Central memory CD8-positive, alpha-beta T cell (primary cell): ENCODE results near the gene POU2F3.
A peak's percentile ranks its signal among the peaks of the same experiment; 100 is the strongest.

ENCODE experiments used
- ATAC-seq: fragments of 150-1000 bp; cut with Tn5 transposase; replicated peaks from 2 replicates; pipeline ENCODE4 v1.10.0; 2022; ENCODE audit warnings: mild to moderate bottlenecking, moderate FRiP score, moderate number of reproducible peaks; ENCODE audit not compliant: poor library complexity, severe bottlenecking; ENCODE audit errors: extremely low read depth
- DNase-seq, 2 donors: peaks; one replicate each; pipeline ENCODE4 v3.0.0; 2021; ENCODE audit warnings: low spot score in 2 of 2
- H3K27ac Mint-ChIP-seq: one replicate; pipeline ENCODE4 v1.8.0; 2022; ENCODE audit warnings: low read depth, mild to moderate bottlenecking, moderate library complexity, mixed read lengths
- H3K27me3 Mint-ChIP-seq: one replicate; pipeline ENCODE4 v1.8.0; 2022; ENCODE audit warnings: mixed read lengths
- H3K36me3 Mint-ChIP-seq: one replicate; pipeline ENCODE4 v1.8.0; 2022; ENCODE audit warnings: mild to moderate bottlenecking, moderate library complexity, mixed read lengths; ENCODE audit not compliant: insufficient read depth
- H3K4me1 Mint-ChIP-seq: one replicate; pipeline ENCODE4 v1.8.0; 2022; ENCODE audit warnings: mixed read lengths
- H3K4me3 Mint-ChIP-seq: one replicate; pipeline ENCODE4 v1.8.0; 2022; ENCODE audit warnings: mild to moderate bottlenecking, moderate library complexity, mixed read lengths
- H3K9me3 Mint-ChIP-seq: one replicate; pipeline ENCODE4 v1.8.0; 2022; ENCODE audit warnings: mixed read lengths

POU2F3 gene

GRCh38 chr11:120331301-120331996, 91.5 kb downstream of the POU2F3 start:
- ATAC-seq (no peak), DNase-seq (no peak)
- Mint-ChIP-seq H3K27ac (no peak overlapping the region), H3K27me3 (peaks cover 62% of the 10 kb centered on the region), H3K4me3 (no peak overlapping the region), H3K4me1 (peaks cover 16% of the 10 kb centered on the region), H3K9me3 (no peaks in the 10 kb centered on the region), H3K36me3 (no peaks in the 10 kb centered on the region)

GRCh38 chr11:120332822-120333716, 93.1 kb downstream of the POU2F3 start:
- ATAC-seq, result no peak
- peaks cover 4% of the 10 kb centered on the region for H3K36me3 Mint-ChIP-seq
- peaks cover 21% of the 10 kb centered on the region for H3K4me1 Mint-ChIP-seq
- H3K9me3 Mint-ChIP-seq, result no peaks in the 10 kb centered on the region
- H3K4me3 Mint-ChIP-seq, result no peak overlapping the region
- peaks cover 63% of the 10 kb centered on the region for H3K27me3 Mint-ChIP-seq
- no peak for DNase-seq
- no peak overlapping the region for H3K27ac Mint-ChIP-seq

- Mint-ChIP-seq H3K4me1 (peaks cover 22% of the 10 kb centered on the region), H3K27me3 (peaks cover 70% of the 10 kb centered on the region), H3K27ac (no peak overlapping the region), H3K36me3 (peaks cover 4% of the 10 kb centered on the region), H3K4me3 (no peak overlapping the region), H3K9me3 (no peaks in the 10 kb centered on the region)
- DNase-seq (no peak), ATAC-seq (no peak)
Measured at GRCh38 chr11:120333801-120334200, 93.9 kb downstream of the POU2F3 start.

GRCh38 chr11:120334332-120334731, 94.4 kb downstream of the POU2F3 start:
- Mint-ChIP-seq H3K4me3 (no peak overlapping the region), H3K27me3 (peaks cover 73% of the 10 kb centered on the region), H3K27ac (no peak overlapping the region), H3K4me1 (peaks cover 24% of the 10 kb centered on the region), H3K36me3 (peaks cover 4% of the 10 kb centered on the region), H3K9me3 (no peaks in the 10 kb centered on the region)
- DNase-seq, result no peak
- ATAC-seq, result no peak

- H3K4me1 Mint-ChIP-seq, result peaks cover 31% of the 10 kb centered on the region
Measured at GRCh38 chr11:120334894-120335462, 95.0 kb downstream of the POU2F3 start.

GRCh38 chr11:120335556-120335907, 95.6 kb downstream of the POU2F3 start:
- peaks cover 73% of the 10 kb centered on the region for H3K27me3 Mint-ChIP-seq

More at GRCh38 chr11:120334894-120335462, 95.0 kb downstream of the POU2F3 start:
- H3K36me3 Mint-ChIP-seq, result peaks cover 4% of the 10 kb centered on the region
- peak; percentile 43 to 48 for DNase-seq
- no peak overlapping the region for H3K27ac Mint-ChIP-seq
- no peaks in the 10 kb centered on the region for H3K9me3 Mint-ChIP-seq
- ATAC-seq, result peak; percentile 44
- H3K27me3 Mint-ChIP-seq, result peaks cover 73% of the 10 kb centered on the region
- H3K4me3 Mint-ChIP-seq, result peak overlapping the region; percentile 79

GRCh38 chr11:120335908-120336640, 96.1 kb downstream of the POU2F3 start, which contains the start of gene ARHGEF12:
ARHGEF12 (plus strand) TSS chr11:120336413; CDS start chr11:120337244, 831 bp downstream.
- Mint-ChIP-seq H3K4me1 (peaks cover 32% of the 10 kb centered on the region), H3K4me3 (peak within 1 kb of the TSS; percentile 79), H3K27ac (no peak within 1 kb of the TSS), H3K36me3 (peaks cover 4% of the 10 kb centered on the region), H3K27me3 (peaks cover 69% of the 10 kb centered on the region), H3K9me3 (no peaks in the 10 kb centered on the region)
- peak; percentile 39 for ATAC-seq
- peak; percentile 39 to 45 for DNase-seq

More at GRCh38 chr11:120335556-120335907, 95.6 kb downstream of the POU2F3 start:
- Mint-ChIP-seq H3K4me3 (peak overlapping the region; percentile 79), H3K4me1 (peaks cover 32% of the 10 kb centered on the region), H3K36me3 (peaks cover 4% of the 10 kb centered on the region), H3K27ac (no peak overlapping the region), H3K9me3 (no peaks in the 10 kb centered on the region)
- DNase-seq, result no peak
- peak; percentile 45 for ATAC-seq

- peak; percentile 12 for ATAC-seq
- Mint-ChIP-seq H3K4me3 (peak overlapping the region; percentile 79), H3K27me3 (peaks cover 65% of the 10 kb centered on the region), H3K36me3 (peaks cover 4% of the 10 kb centered on the region), H3K9me3 (no peaks in the 10 kb centered on the region), H3K27ac (no peak overlapping the region), H3K4me1 (peaks cover 32% of the 10 kb centered on the region)
- DNase-seq, result no peak
Measured at GRCh38 chr11:120336641-120337354, 96.9 kb downstream of the POU2F3 start.

- H3K27me3 Mint-ChIP-seq, result peaks cover 65% of the 10 kb centered on the region
- H3K27ac Mint-ChIP-seq, result no peak overlapping the region
- peaks cover 32% of the 10 kb centered on the region for H3K4me1 Mint-ChIP-seq
- DNase-seq (no peak), ATAC-seq (no peak)
- peak overlapping the region; percentile 79 for H3K4me3 Mint-ChIP-seq
- H3K9me3 Mint-ChIP-seq, result no peaks in the 10 kb centered on the region
- peaks cover 4% of the 10 kb centered on the region for H3K36me3 Mint-ChIP-seq
Measured at GRCh38 chr11:120337355-120338106, 97.6 kb downstream of the POU2F3 start.

- H3K27me3 Mint-ChIP-seq, result peaks cover 60% of the 10 kb centered on the region
- DNase-seq (no peak), ATAC-seq (no peak)
- H3K4me3 Mint-ChIP-seq, result peak overlapping the region; percentile 79
- peaks cover 4% of the 10 kb centered on the region for H3K36me3 Mint-ChIP-seq
- H3K27ac Mint-ChIP-seq, result no peak overlapping the region
- no peaks in the 10 kb centered on the region for H3K9me3 Mint-ChIP-seq
- H3K4me1 Mint-ChIP-seq, result peaks cover 32% of the 10 kb centered on the region
Measured at GRCh38 chr11:120338107-120338933, 98.4 kb downstream of the POU2F3 start.
